Tibial nerve (tissue), 4 donors: ENCODE data around the gene RBCK1. TPM values are rescaled to one million over a fixed set of nuclear protein-coding genes. Genes with fewer than 3 reads are reported as not detected.
"Not testable (repeated sequence)": the region's sequence is repeated elsewhere in the genome, so short reads cannot be mapped to it uniquely, and the experiment has no call there.

Experiments used
- DNase-seq, 2 donors: peaks; one replicate each; pipeline ENCODE4 v3.0.0-alpha.2; 2019; ENCODE audit warnings: low spot score in 2 of 2
- H3K27ac ChIP-seq, 4 donors: fragments of 200-600 bp; sonication (generic) in 3 of 4; one replicate each; pipeline ENCODE4 v1.5.1; 2017 to 2019; ENCODE audit warnings: mild to moderate bottlenecking in 1 of 4
- H3K27me3 ChIP-seq, 2 donors: fragments of 200-600 bp; sonication (generic) in 1 of 2; one replicate each; pipeline versions ENCODE4 v1.5.1 to v1.6.0; 2017 to 2019
- H3K36me3 ChIP-seq, 3 donors: fragments of 200-600 bp; sonication (generic); one replicate each; pipeline ENCODE4 v1.5.1; 2018 to 2019
- H3K4me1 ChIP-seq, 4 donors: fragments of 200-600 bp; sonication (generic) in 3 of 4; one replicate each; pipeline ENCODE4 v1.5.1; 2017 to 2019
- H3K4me3 ChIP-seq, 4 donors: fragments of 200-600 bp; sonication (generic) in 3 of 4; one replicate each; pipeline ENCODE4 v1.5.1; 2017 to 2019; ENCODE audit warnings: mild to moderate bottlenecking in 1 of 4, moderate library complexity in 1 of 4
- H3K9me3 ChIP-seq, 4 donors: fragments of 200-600 bp; sonication (generic) in 3 of 4; one replicate each; pipeline ENCODE4 v1.5.1; 2017 to 2019
- EP300 ChIP-seq, 2 donors: sonication (generic); formaldehyde crosslinking; IDR thresholded peaks; one replicate each; pipeline ENCODE4 v1.6.1; 2017; ENCODE audit warnings: antibody characterized with exemption in 2 of 2, mild to moderate bottlenecking in 1 of 2
- POLR2A ChIP-seq, 2 donors: fragments of 450-650 bp; IDR thresholded peaks; one replicate each; pipeline ENCODE4 v1.6.1; 2017; ENCODE audit warnings: antibody characterized with exemption in 2 of 2, mild to moderate bottlenecking in 2 of 2, moderate library complexity in 2 of 2
- WGBS, 2 donors: methylation state at CpG; one replicate each; pipeline ENCODE4 v1.1.5; 2018; 5-methylcytosine and 5-hydroxymethylcytosine counted together
- total RNA-seq, 4 donors: library from RNA; depleted of rRNA; stranded (reverse); fragments of >200 nt; gene quantifications; one replicate each; pipeline ENCODE4 v1.1.0, GENCODE V29; 2016
- TF ChIP-seq, protein P1 (sequence below), 5 experiments: fragments of 200-600 bp in 3 of 5; fragments of 450-650 bp in 2 of 5; sonication (generic) in 3 of 5; IDR thresholded peaks; one replicate each; pipeline ENCODE4 v1.5.1; 2016 to 2019; ENCODE audit warnings: antibody characterized with exemption in 5 of 5, mild to moderate bottlenecking in 3 of 5, moderate library complexity in 2 of 5

The RBCK1 gene
- total RNA-seq, 4 donors from 2014 or later: 93.5 to 149 (median 118) TPM

DNA sequence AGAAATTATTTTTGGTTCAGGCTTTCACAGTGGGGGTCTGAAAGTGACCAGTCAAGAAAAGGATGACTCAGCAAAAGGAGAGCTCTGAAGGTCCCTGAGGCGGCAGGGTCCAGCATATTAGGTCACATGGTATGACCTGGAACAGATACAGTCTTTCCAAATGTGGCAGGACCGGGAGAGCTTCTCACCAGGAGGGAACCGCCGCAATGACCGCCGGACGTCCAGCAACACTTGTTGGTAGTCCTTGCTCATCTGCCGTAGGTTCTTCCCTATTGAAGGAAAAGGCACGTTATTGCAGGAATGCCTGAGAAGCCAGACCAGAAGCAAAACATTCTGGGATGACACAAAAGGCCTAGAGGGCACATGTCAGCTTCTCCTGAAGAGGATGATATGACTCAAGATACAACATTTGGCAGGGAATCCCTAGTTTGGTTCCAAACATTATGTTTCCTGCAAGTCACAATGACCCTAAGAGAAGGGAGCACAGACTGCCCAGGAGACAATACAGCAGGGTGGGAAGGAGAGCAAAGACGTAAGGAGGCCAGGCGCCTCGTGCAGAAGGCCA is 36.8 kb downstream of the RBCK1 start:
- Histone ChIP-seq H3K36me3 (peaks cover 0 to 80% (median 5%) of the 10 kb centered on the region in 3 donors), H3K27me3 (no peaks in the 10 kb centered on the region), H3K4me1 (peaks cover 0 to 17% (median 0%) of the 10 kb centered on the region in 4 donors), H3K27ac (no peak overlapping the region), H3K9me3 (no peaks in the 10 kb centered on the region), H3K4me3 (no peak overlapping the region)
- no peak for DNase-seq
- TF ChIP-seq EP300 (IDR thresholded peaks at IDR 0.05) (no peak), POLR2A (IDR thresholded peaks at IDR 0.05) (no peak)
- TF ChIP-seq, protein P1, sequence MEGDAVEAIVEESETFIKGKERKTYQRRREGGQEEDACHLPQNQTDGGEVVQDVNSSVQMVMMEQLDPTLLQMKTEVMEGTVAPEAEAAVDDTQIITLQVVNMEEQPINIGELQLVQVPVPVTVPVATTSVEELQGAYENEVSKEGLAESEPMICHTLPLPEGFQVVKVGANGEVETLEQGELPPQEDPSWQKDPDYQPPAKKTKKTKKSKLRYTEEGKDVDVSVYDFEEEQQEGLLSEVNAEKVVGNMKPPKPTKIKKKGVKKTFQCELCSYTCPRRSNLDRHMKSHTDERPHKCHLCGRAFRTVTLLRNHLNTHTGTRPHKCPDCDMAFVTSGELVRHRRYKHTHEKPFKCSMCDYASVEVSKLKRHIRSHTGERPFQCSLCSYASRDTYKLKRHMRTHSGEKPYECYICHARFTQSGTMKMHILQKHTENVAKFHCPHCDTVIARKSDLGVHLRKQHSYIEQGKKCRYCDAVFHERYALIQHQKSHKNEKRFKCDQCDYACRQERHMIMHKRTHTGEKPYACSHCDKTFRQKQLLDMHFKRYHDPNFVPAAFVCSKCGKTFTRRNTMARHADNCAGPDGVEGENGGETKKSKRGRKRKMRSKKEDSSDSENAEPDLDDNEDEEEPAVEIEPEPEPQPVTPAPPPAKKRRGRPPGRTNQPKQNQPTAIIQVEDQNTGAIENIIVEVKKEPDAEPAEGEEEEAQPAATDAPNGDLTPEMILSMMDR (IDR thresholded peaks at IDR 0.05): no peak
- WGBS, 2 donors: 65 to 71% methylated on average over 12 of the region's 12 CpGs

DNA sequence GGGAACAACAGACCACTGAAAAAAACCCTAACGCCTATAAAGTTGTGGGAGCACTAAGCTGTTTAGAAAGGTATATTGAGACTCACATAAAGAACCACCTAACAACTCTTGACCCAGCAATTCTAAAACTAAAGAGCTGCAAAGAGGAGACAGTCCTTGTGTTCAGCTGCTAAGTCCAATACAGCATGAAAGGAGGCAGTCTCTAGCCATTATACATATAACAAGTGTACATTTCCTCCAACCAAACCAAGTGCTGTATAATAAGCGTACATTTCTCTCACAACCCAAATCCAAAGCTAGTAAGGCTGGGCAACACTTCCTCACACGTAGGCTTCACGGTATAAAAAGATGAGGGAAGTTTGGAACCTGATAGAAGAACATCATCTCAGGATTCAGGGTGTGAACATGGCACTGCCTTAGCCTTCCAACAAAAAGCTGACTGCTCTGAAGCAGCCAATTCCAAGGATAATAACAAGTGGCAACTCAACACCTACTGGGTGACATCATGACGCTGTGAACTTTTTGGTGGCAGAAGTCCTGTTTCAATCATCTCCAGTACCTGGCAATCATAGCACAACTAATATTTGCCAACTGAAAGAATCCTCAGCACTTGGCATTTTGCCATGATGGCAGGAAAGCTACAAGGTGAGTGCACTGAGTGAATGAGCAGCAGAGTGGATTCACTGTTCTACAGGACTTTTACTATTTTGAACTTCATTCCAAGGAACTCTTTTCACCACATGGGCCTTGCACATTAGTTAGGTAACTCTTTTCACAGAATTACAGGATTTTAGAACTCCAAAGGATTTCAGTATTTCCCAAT is 37.6 kb downstream of the RBCK1 start:
- H3K36me3 ChIP-seq: peaks cover 0 to 72% (median 0%) of the 10 kb centered on the region in 3 donors
- H3K27ac ChIP-seq: no peak overlapping the region
- DNase-seq: no peak
- H3K27me3 ChIP-seq: no peaks in the 10 kb centered on the region
- no peak for TF ChIP-seq EP300 (IDR thresholded peaks at IDR 0.05)
- 85 to 88% methylated on average over 5 of the region's 5 CpGs for WGBS, 2 donors
- peaks cover 0 to 17% (median 0%) of the 10 kb centered on the region in 4 donors for H3K4me1 ChIP-seq
- H3K4me3 ChIP-seq: no peak overlapping the region
- no peaks in the 10 kb centered on the region for H3K9me3 ChIP-seq

DNA sequence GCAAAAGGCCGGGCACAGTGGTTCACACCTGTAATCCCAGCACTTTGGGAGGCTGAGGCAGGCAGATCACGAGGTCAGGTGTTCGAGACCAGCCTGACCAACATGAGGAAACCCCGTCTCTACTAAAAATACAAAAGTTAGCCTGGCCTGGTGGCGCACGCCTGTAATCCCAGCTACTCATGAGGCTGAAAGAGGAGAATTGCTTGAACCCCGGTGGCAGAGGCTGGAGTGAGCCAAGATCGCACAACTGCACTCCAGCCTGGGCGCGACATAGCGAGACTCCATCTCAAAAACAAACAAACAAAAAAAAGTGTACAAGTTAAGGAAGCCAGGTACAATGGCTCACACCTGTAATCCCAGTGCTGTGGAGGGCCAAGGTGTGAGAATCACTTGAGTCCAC is 43.9 kb downstream of the RBCK1 start:
- not testable (repeated sequence) for H3K9me3 ChIP-seq, DNase-seq, H3K4me1 ChIP-seq, H3K27me3 ChIP-seq, H3K27ac ChIP-seq, H3K36me3 ChIP-seq, H3K4me3 ChIP-seq
- WGBS, 2 donors: 84 to 90% methylated on average over 11 of the region's 11 CpGs

DNA sequence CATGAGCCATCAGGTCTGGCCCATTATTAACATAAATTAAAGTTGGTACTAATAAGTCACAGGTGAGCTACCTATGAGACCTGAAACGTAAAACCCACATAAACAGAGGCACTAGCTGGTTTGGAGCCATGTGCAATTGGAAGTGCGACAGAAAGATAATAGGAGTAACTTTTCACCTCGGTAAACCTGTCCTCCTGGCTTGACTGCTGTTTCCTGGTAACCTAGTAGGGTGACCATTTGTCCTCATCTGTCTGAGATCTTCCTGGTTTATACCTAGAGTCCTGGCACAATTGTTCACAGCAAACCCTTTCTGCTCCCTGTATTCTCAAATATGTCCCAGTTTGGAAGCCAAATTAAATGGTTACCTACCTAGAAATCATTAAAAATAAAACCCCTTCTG is 46.9 kb downstream of the RBCK1 start:
- 86 to 91% methylated on average over 3 of the region's 3 CpGs for WGBS, 2 donors
- TF ChIP-seq POLR2A (IDR thresholded peaks at IDR 0.05): no peak
- no peak for TF ChIP-seq EP300 (IDR thresholded peaks at IDR 0.05)
- TF ChIP-seq, protein P1 (IDR thresholded peaks at IDR 0.05): no peak
- no peaks in the 10 kb centered on the region for H3K9me3 ChIP-seq
- no peak overlapping the region for H3K4me3 ChIP-seq
- H3K4me1 ChIP-seq: peaks cover 0 to 28% (median 6%) of the 10 kb centered on the region in 4 donors
- no peaks in the 10 kb centered on the region for H3K36me3 ChIP-seq
- H3K27ac ChIP-seq: no peak overlapping the region
- no peak for DNase-seq
- H3K27me3 ChIP-seq: no peaks in the 10 kb centered on the region

DNA sequence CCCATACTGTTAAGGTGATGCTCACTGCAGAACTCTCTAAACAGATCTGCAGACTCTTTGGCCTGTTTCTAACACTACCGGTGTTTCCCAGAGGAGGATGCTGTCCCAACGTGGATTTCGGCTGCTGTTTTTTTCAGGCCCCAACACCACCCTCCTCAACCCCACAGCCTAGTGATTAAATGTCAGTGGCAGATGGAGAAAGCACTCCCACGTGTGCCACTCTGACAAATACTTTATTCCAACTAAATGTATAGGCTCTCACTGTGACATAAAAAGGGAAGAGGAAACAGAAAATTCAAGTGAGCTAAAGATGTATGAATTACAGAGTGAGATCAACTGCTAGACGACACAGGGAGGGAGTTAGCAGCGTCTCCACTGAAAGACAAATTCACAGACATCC is 50.7 kb downstream of the RBCK1 start:
- 36 to 44% methylated on average over 6 of the region's 6 CpGs for WGBS, 2 donors
- TF ChIP-seq, protein P1 (IDR thresholded peaks at IDR 0.05): no peak
- TF ChIP-seq POLR2A (IDR thresholded peaks at IDR 0.05) (no peak), EP300 (IDR thresholded peaks at IDR 0.05) (no peak)

DNA sequence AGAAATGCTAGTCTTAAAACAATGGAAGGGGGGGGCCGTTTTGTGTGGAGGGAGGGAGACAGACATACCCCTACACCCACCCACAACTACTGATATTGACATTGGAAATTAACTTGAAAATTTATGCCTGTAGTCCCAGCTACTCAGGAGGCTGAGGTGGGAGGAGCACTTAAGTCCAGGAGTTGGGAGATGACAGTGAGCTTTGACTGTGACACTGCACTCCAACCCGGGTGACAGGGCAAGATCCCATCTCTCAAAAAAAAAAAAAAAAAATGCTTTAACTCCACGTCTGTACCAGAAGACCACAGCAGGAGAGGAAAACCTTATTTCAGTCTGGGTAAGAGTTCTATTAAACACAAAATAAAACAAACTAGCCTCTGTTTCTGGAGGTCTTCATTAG is 52.1 kb downstream of the RBCK1 start:
- Histone ChIP-seq H3K27me3 (no peaks in the 10 kb centered on the region), H3K9me3 (no peaks in the 10 kb centered on the region), H3K36me3 (no peaks in the 10 kb centered on the region), H3K27ac (no peak overlapping the region), H3K4me1 (peaks cover 0 to 51% (median 18%) of the 10 kb centered on the region in 4 donors), H3K4me3 (no peak overlapping the region)
- DNase-seq: no peak
- 21 to 31% methylated on average over 3 of the region's 3 CpGs for WGBS, 2 donors
- TF ChIP-seq POLR2A (IDR thresholded peaks at IDR 0.05): no peak
- no peak for TF ChIP-seq EP300 (IDR thresholded peaks at IDR 0.05)
- TF ChIP-seq, protein P1 (IDR thresholded peaks at IDR 0.05): no peak

More for the DNA sequence above, 50.7 kb downstream of the RBCK1 start:
- Histone ChIP-seq H3K27ac (no peak overlapping the region), H3K4me3 (no peak overlapping the region), H3K36me3 (no peaks in the 10 kb centered on the region), H3K27me3 (no peaks in the 10 kb centered on the region), H3K9me3 (no peaks in the 10 kb centered on the region), H3K4me1 (peaks cover 0 to 51% (median 18%) of the 10 kb centered on the region in 4 donors)
- no peak for DNase-seq
